ENCODE measurements around the gene SYNJ2.

DNA sequence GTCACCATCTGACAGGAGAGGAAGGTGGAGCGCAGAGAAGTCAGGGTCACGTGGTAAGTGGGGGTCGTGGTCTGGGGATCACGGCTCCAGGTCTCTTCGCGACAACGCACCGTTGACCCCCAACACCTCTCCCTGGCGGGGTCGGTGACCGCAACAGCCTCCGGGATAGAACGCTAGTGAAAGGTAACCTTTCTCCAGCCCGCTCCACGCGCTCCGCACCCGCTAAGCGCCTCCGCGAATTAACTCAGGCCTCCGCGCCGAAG is 600 bp upstream of the SYNJ2 start:
- no peak for TF ChIP-seq EGR1 (IDR thresholded peaks at IDR 0.05)
- TF ChIP-seq CEBPB (IDR thresholded peaks at IDR 0.05) = no peak
- TF ChIP-seq, protein P1, sequence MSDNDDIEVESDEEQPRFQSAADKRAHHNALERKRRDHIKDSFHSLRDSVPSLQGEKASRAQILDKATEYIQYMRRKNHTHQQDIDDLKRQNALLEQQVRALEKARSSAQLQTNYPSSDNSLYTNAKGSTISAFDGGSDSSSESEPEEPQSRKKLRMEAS (IDR thresholded peaks at IDR 0.05) = no peak
- TF ChIP-seq, protein P2, sequence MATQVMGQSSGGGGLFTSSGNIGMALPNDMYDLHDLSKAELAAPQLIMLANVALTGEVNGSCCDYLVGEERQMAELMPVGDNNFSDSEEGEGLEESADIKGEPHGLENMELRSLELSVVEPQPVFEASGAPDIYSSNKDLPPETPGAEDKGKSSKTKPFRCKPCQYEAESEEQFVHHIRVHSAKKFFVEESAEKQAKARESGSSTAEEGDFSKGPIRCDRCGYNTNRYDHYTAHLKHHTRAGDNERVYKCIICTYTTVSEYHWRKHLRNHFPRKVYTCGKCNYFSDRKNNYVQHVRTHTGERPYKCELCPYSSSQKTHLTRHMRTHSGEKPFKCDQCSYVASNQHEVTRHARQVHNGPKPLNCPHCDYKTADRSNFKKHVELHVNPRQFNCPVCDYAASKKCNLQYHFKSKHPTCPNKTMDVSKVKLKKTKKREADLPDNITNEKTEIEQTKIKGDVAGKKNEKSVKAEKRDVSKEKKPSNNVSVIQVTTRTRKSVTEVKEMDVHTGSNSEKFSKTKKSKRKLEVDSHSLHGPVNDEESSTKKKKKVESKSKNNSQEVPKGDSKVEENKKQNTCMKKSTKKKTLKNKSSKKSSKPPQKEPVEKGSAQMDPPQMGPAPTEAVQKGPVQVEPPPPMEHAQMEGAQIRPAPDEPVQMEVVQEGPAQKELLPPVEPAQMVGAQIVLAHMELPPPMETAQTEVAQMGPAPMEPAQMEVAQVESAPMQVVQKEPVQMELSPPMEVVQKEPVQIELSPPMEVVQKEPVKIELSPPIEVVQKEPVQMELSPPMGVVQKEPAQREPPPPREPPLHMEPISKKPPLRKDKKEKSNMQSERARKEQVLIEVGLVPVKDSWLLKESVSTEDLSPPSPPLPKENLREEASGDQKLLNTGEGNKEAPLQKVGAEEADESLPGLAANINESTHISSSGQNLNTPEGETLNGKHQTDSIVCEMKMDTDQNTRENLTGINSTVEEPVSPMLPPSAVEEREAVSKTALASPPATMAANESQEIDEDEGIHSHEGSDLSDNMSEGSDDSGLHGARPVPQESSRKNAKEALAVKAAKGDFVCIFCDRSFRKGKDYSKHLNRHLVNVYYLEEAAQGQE (IDR thresholded peaks at IDR 0.05; ENCODE audit: low read depth) = no peak
- TF ChIP-seq YY1 (IDR thresholded peaks at IDR 0.05; ENCODE audit: low read depth) = no peak

Data from Ishikawa (cell line).